DOHH2 (cell line): ENCODE results near the gene TSEN2.

Experiments
- H3F3A ChIP-seq: fragments of 200-600 bp; sonication (generic), shearing (Covaris generic); 2 replicates; pipeline ENCODE4 v1.6.0; 2016; ENCODE audit warnings: antibody characterized with exemption, mild to moderate bottlenecking; ENCODE audit not compliant: control insufficient read depth, insufficient read depth
- H3K27ac ChIP-seq: fragments of 200-600 bp; sonication (generic); 2 replicates; pipeline ENCODE4 v1.5.1; 2014; ENCODE audit warnings: low read depth, mild to moderate bottlenecking, low read length, moderate library complexity
- H3K27me3 ChIP-seq: fragments of 200-600 bp; sonication (generic); 2 replicates; pipeline ENCODE4 v1.6.1; 2014; ENCODE audit warnings: mild to moderate bottlenecking, low read length, mixed read lengths; ENCODE audit not compliant: control insufficient read depth
- H3K36me3 ChIP-seq: fragments of 200-600 bp; sonication (generic); 2 replicates; pipeline ENCODE4 v1.6.1; 2014; ENCODE audit warnings: mild to moderate bottlenecking, low read length, moderate library complexity, mixed read lengths; ENCODE audit not compliant: control insufficient read depth
- H3K4me1 ChIP-seq: fragments of 200-600 bp; sonication (generic); 2 replicates; pipeline ENCODE4 v1.6.1; 2014; ENCODE audit warnings: mild to moderate bottlenecking, low read length, mixed read lengths; ENCODE audit not compliant: control insufficient read depth
- H3K4me2 ChIP-seq: fragments of 200-600 bp; sonication (generic); 2 replicates; pipeline ENCODE4 v1.6.0; 2014; ENCODE audit warnings: mild to moderate bottlenecking, low read length, moderate library complexity
- H3K4me3 ChIP-seq: fragments of 200-600 bp; sonication (generic); 2 replicates; pipeline ENCODE4 v1.5.1; 2014; ENCODE audit warnings: mild to moderate bottlenecking, low read length, mixed read lengths
- H3K79me2 ChIP-seq: fragments of 200-600 bp; sonication (generic); 2 replicates; pipeline ENCODE4 v1.6.1; 2014; ENCODE audit warnings: mild to moderate bottlenecking, low read length, mixed read lengths; ENCODE audit not compliant: control insufficient read depth
- H3K9me2 ChIP-seq: fragments of 200-600 bp; sonication (generic); replicated peaks from 2 replicates; pipeline ENCODE4 v1.6.1; 2014; ENCODE audit warnings: mild to moderate bottlenecking, low read length, mixed read lengths; ENCODE audit not compliant: control insufficient read depth
- H3K9me3 ChIP-seq: fragments of 200-600 bp; sonication (generic); 2 replicates; pipeline ENCODE4 v1.6.1; 2014; ENCODE audit warnings: antibody characterized with exemption, low read length, mixed read lengths; ENCODE audit not compliant: control insufficient read depth, insufficient read depth
- H4K20me1 ChIP-seq: fragments of 200-600 bp; sonication (generic); 2 replicates; pipeline ENCODE4 v1.6.0; 2014; ENCODE audit warnings: low read depth, mild to moderate bottlenecking, antibody characterized with exemption, low read length, moderate library complexity; ENCODE audit not compliant: control insufficient read depth, insufficient read depth
- EZH2phosphoT487 ChIP-seq: fragments of 200-600 bp; sonication (generic); IDR thresholded peaks from 2 replicates; pipeline ENCODE4 v1.6.1; 2017; ENCODE audit warnings: borderline replicate concordance, mild to moderate bottlenecking, antibody characterized with exemption, low read length, moderate library complexity, mixed read lengths
- TF ChIP-seq, protein P1 (sequence below): fragments of 200-600 bp; sonication (generic); IDR thresholded peaks from one replicate; pipeline ENCODE4 v1.5.1; 2014; ENCODE audit warnings: antibody characterized with exemption, mild to moderate bottlenecking, low read depth, low read length; ENCODE audit not compliant: poor library complexity, severe bottlenecking

The TSEN2 gene

DNA sequence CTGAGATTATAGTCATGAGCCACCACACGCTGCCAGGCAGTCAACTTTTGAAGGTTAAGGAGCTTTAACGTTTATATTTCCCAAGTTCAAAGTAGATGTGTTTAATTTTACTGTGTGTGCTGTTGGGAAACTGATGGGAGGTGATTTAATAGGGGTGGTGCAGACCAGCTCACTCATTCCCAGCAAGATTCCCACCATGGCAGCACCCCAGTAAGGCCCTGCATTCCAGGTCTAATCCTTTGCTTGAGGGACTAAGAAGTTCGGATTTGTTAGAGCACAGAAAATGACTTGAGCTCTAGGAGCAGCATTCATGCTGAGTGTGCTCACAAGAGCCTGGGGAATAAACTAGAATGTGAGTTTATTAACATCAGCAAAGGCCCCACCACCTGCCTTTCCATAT, 25.2 kb downstream of the TSEN2 start:
- Histone ChIP-seq H3F3A (no peaks in the 10 kb centered on the region), H3K79me2 (no peaks in the 10 kb centered on the region), H3K4me3 (no peak overlapping the region), H4K20me1 (no peaks in the 10 kb centered on the region), H3K9me2 (no peaks in the 10 kb centered on the region), H3K9me3 (no peaks in the 10 kb centered on the region), H3K4me1 (no peaks in the 10 kb centered on the region), H3K36me3 (peaks cover 57% of the 10 kb centered on the region), H3K4me2 (no peak overlapping the region), H3K27ac (no peak overlapping the region), H3K27me3 (no peaks in the 10 kb centered on the region)
- TF ChIP-seq EZH2phosphoT487 = no peak
- TF ChIP-seq, protein P1, sequence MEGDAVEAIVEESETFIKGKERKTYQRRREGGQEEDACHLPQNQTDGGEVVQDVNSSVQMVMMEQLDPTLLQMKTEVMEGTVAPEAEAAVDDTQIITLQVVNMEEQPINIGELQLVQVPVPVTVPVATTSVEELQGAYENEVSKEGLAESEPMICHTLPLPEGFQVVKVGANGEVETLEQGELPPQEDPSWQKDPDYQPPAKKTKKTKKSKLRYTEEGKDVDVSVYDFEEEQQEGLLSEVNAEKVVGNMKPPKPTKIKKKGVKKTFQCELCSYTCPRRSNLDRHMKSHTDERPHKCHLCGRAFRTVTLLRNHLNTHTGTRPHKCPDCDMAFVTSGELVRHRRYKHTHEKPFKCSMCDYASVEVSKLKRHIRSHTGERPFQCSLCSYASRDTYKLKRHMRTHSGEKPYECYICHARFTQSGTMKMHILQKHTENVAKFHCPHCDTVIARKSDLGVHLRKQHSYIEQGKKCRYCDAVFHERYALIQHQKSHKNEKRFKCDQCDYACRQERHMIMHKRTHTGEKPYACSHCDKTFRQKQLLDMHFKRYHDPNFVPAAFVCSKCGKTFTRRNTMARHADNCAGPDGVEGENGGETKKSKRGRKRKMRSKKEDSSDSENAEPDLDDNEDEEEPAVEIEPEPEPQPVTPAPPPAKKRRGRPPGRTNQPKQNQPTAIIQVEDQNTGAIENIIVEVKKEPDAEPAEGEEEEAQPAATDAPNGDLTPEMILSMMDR = no peak

DNA sequence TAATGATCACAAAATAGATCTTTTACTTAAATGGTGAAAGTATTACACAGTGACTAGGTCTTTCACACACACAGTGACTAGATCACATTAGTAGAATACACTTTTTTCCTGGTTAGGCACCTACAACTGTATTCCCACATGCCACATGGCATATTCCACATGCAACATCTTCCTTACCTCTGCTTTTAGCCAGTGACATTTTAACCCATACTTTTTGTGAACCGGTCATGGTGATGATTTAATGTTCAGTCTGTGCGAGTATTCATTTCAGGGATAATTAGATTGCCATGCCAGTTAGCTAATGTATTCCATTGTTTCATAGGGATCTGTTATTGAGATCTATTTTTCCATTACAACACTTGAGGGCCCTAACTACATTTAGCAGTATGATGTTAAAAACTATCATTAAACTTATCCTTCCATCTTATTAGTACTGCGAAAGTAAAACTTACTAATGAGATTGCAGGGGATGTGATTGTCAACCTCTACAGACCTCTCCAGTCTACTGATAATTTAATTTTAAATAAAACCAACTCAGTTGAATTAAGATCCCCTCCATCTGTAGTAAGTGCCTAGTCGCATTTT, 28.3 kb downstream of the TSEN2 start:
- Histone ChIP-seq H3K4me1 (no peaks in the 10 kb centered on the region), H3K4me3 (no peak overlapping the region), H3K9me2 (no peaks in the 10 kb centered on the region), H3K9me3 (no peaks in the 10 kb centered on the region), H3K79me2 (no peaks in the 10 kb centered on the region), H3K36me3 (peaks cover 43% of the 10 kb centered on the region), H3F3A (no peaks in the 10 kb centered on the region), H4K20me1 (no peaks in the 10 kb centered on the region), H3K4me2 (no peak overlapping the region), H3K27me3 (no peaks in the 10 kb centered on the region), H3K27ac (no peak overlapping the region)
- TF ChIP-seq, protein P1 = no peak
- no peak for TF ChIP-seq EZH2phosphoT487

DNA sequence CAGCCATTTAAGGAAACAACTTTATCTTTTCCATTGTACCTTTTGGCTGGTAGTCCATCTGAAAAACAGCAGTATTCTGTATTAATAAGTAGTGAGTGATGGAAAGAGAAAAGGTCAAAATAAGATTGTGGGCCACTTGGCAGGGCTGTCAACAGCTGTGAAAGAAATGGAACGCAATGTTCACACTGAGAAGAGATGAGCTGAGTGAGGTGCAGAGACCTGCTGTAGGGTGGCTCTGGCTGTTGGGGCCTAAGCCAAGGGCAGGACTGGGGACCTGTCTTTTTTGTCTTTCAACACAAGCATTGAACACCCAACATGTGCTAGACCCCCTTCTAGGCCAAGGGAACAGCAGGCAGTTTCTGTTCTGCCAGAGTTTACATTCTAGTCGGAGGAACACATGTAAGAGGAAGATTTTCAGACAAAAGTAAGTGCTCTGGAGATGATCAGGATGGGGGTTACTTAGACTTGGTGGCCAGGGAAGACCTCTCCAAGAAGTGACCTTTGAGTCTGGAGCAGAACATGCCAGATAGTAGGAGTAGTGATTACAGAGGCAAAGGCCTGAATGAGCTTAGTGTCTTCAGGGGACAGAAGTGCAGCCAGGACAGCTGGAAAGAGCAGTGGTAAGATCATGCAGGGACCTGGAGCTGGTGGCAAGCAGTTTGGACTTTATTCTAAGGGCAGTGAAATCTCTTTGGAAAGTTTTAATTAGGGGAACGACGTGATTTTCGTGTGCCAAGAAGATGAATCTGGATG, 29.6 kb downstream of the TSEN2 start:
- Histone ChIP-seq H3K36me3 (peaks cover 47% of the 10 kb centered on the region), H3K9me3 (no peaks in the 10 kb centered on the region), H4K20me1 (no peaks in the 10 kb centered on the region), H3K9me2 (no peaks in the 10 kb centered on the region), H3K4me3 (no peak overlapping the region), H3K4me1 (no peaks in the 10 kb centered on the region), H3K27me3 (no peaks in the 10 kb centered on the region), H3F3A (no peaks in the 10 kb centered on the region), H3K79me2 (no peaks in the 10 kb centered on the region), H3K4me2 (no peak overlapping the region), H3K27ac (no peak overlapping the region)
- TF ChIP-seq EZH2phosphoT487 = no peak
- TF ChIP-seq, protein P1 = no peak
